ENCODE results near the gene FAP. TPM values are rescaled to one million over a fixed set of nuclear protein-coding genes. Genes with fewer than 3 reads are reported as not detected.

Gene FAP
- total and polyA plus RNA-seq, 2 of the 4 experiments (the other 2 are of a cell fraction), result 71.0 to 95.0 TPM

- Histone ChIP-seq H3K79me1 (ENCODE audit: low read depth in 1 of 2, low read length in 2 of 2) (no peaks in the 10 kb centered on the region), H4K91ac (ENCODE audit: insufficient read depth, low read depth, low read length) (no peak overlapping the region), H4K8ac (ENCODE audit: low read depth in 2 of 2, low read length in 2 of 2) (no peak overlapping the region), H3K56ac (ENCODE audit: extremely low read depth, insufficient read depth, low read length) (no peak overlapping the region), H2BK15ac (ENCODE audit: low read depth, low read length) (no peak overlapping the region), H3K9ac (ENCODE audit: low read depth, low read length) (no peak overlapping the region), H3K18ac (ENCODE audit: low read depth, low read length) (peak overlapping the region; percentile 75; the same call in 1 of the 2 replicates), H3K4ac (ENCODE audit: low read depth, low read length) (no peak overlapping the region), H2BK20ac (ENCODE audit: low read depth, low read length) (no peak overlapping the region), H3K27ac (ENCODE audit: insufficient read depth, low read length) (no peak overlapping the region), H2AK5ac (ENCODE audit: low read depth, low read length) (no peak overlapping the region), H4K20me1 (ENCODE audit: insufficient read depth, low read length) (no peaks in the 10 kb centered on the region), H3K4me3 (ENCODE audit: insufficient read depth, low read depth, low read length) (no peak overlapping the region), H3K9me3 (ENCODE audit: control insufficient read depth, insufficient read depth, low read length) (no peaks in the 10 kb centered on the region; the same call in 1 of the 2 replicates), H3K23ac (ENCODE audit: low read depth, low read length) (no peak overlapping the region), H3K36me3 (ENCODE audit: control insufficient read depth, insufficient read depth, low read length) (no peaks in the 10 kb centered on the region), H3K9me1 (ENCODE audit: insufficient read depth, low read length) (no peaks in the 10 kb centered on the region; the same call in 1 of the 2 replicates), H2BK120ac (ENCODE audit: low read depth, low read length) (0 out of 2 replicates have a peak overlapping the region, but pooled peaks have one; percentile 26), H3K27me3 (ENCODE audit: control insufficient read depth, insufficient read depth, low read length) (no peaks in the 10 kb centered on the region), H2AFZ (replicated peaks; ENCODE audit: low read length, poor library complexity) (no peak overlapping the region), H3K4me2 (ENCODE audit: low read depth, low read length) (no peak overlapping the region), H2AK9ac (replicated peaks; ENCODE audit: low read depth, low read length, poor library complexity) (no peak overlapping the region), H2BK5ac (ENCODE audit: low read depth, low read length, poor library complexity, severe bottlenecking) (peak overlapping the region; percentile 15), H4K5ac (ENCODE audit: low read depth, low read length) (no peak overlapping the region; the same call in 1 of the 2 replicates), H3K14ac (replicated peaks; ENCODE audit: low read depth, low read length) (peak overlapping the region; percentile 37), H3K4me1 (ENCODE audit: control insufficient read depth, insufficient read depth, low read length) (peaks cover 4% of the 10 kb centered on the region)
- TF ChIP-seq MAFK (IDR thresholded peaks at IDR 0.05; ENCODE audit: low read depth, low read length) (no peak), POLR2A (IDR thresholded peaks at IDR 0.05; ENCODE audit: low read depth, low read length) (no peak), SMC3 (IDR thresholded peaks at IDR 0.05; ENCODE audit: low read depth, low read length) (no peak), RCOR1 (IDR thresholded peaks at IDR 0.05; ENCODE audit: insufficient replicate concordance, low read length) (no peak)
- ChIA-PET CTCF (no interaction called here), POLR2A (ENCODE audit: unreplicated experiment) (interaction anchor here (1.0 kb wide), 1 partner anchor 15 kb away, joined by 3 read pairs; no protein-coding TSS in a partner anchor)
- intact Hi-C loops (cut with micrococcal nuclease) (no loop called here), in situ Hi-C loops (cut with MboI; ENCODE audit: low sequenced_read_pairs) (no loop called here), dilution Hi-C loops (cut with HindIII; ENCODE audit: low sequenced_read_pairs, unreplicated experiment) (no loop called here)
- no TSS peak for BruUV-seq (replicated peaks)
- WGBS, 2 experiments (ENCODE audit: extremely low coverage in 2 of 2, insufficient read length in 1 of 2), result no CpG with 5 or more reads among the region's 1 CpG
- ATAC-seq (ENCODE audit: low read depth) (no peak), DNase-seq (peak; percentile 36)
Measured at GRCh38 chr2:162257425-162257824, 14.2 kb upstream of the FAP start.

All from IMR-90 (cell line).